Measurements from ENCODE around the gene ZNF783. TPM values are rescaled to one million over a fixed set of nuclear protein-coding genes. Genes with fewer than 3 reads are reported as not detected.
"Not testable (repeated sequence)": the region's sequence is repeated elsewhere in the genome, so short reads cannot be mapped to it uniquely, and the experiment has no call there.

ZNF783 gene
- 10 to 100 TPM; 14.0 to 27.9 TPM for total RNA-seq

DNA sequence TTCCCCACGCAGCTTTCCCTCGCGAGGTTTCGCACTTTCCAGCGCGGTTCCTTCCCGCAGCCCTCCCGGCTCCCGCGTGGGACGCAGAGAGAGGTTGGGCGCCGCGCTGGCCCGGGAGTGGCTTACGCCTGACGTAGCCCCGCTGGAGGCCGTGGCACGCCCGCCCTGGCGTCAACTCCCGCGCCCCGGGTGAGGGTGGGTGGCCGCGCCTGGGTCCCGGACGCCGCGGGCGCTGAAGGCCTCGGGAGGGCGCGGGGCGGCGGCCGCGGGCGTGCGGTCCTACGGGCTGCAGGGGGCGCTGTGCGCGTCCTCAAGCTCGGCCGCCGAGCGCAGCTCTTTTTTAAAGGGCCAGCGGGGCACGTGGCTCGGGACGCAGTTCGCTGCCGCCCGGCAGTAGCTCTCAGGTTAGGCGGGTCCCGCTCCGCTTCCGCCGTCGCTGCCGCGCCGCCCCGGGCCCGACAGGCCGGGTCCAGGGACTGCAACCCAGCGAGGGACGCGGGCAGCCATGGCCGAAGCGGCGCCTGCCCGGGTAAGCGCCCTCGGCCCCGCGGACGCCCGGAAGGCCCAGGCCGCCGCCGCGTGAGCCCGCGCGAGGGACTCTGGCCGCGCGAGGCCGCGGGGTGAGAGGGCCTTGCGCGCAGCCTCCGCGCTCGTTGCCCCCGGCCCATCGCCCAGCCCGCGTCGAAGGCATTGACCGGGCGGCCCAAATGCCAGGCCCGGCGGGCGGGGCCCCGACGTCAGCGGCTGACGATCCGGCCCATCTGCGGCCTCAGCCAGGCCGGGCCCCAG lies at the start of gene ZNF783:
Gene ZNF783 (plus strand): TSS at position 368 of the 789 bp plus-strand sequence. CDS start 138 bp downstream, at position 506.
- no peaks in the 10 kb centered on the region for H3K9me3 Mint-ChIP-seq
- DNase-seq (ENCODE audit: low spot score) (peak; percentile 91), ATAC-seq (peak; percentile 94 to 95)
- H3K4me3 Mint-ChIP-seq = peak within 1 kb of the TSS; percentile 81
- H3K4me1 Mint-ChIP-seq (ENCODE audit: low read depth in 2 of 2) = peaks cover 9 to 16% of the 10 kb centered on the region in 2 donors
- no peaks in the 10 kb centered on the region for H3K36me3 Mint-ChIP-seq
- no peaks in the 10 kb centered on the region for H3K27me3 Mint-ChIP-seq
- peak within 1 kb of the TSS; percentile 82 to 83 for H3K27ac Mint-ChIP-seq

DNA sequence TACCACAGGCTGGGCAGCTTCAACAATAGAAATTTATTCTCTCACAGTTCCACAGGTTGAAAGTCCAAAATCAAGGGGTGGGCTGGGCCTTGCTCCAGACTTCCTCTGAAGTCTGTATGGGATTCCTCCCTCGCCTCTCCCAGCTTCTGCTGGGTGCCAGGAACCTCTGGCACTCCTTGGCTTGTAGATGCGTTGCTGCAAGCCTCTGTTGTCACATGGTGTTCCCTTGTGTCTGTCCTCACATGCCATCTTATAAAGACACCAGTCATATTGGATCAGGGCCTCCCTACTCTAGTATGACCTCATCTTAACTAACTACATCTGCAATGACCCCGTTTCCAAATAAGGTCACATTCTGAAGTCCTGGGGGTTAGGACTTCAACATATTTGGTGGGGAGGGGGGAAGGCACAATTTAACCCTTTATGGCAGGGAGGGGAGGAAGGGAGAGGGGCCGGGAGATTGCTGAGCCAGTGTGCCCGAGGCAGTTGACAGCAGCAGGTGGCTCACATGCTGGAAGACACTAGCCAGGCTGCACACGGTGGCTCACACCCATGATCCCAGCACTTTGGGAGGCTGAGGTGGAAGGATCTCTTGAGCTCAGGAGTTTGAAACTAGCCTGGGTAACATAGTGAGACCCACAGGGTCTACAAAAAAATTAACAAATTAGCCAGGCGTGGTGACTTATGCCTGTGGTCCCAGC lies 47.8 kb upstream of the ZNF783 start:
- H3K4me3 Mint-ChIP-seq = no peak overlapping the region
- peaks cover 33% of the 10 kb centered on the region for H3K36me3 Mint-ChIP-seq

GRCh38 chr7:149216402-149216801 lies 45.6 kb upstream of the ZNF783 start:
- Mint-ChIP-seq H3K36me3 (peaks cover 17% of the 10 kb centered on the region), H3K27ac (peak overlapping the region in 1 of 2 donors; percentile 51), H3K9me3 (no peaks in the 10 kb centered on the region), H3K27me3 (no peaks in the 10 kb centered on the region), H3K4me1 (ENCODE audit: low read depth in 2 of 2) (peaks cover 0 to 15% of the 10 kb centered on the region in 2 donors), H3K4me3 (no peak overlapping the region)
- DNase-seq (ENCODE audit: low spot score) (no peak), ATAC-seq (no peak)

More for the DNA sequence above, 47.8 kb upstream of the ZNF783 start:
- H3K9me3 Mint-ChIP-seq = no peaks in the 10 kb centered on the region
- no peak overlapping the region for H3K27ac Mint-ChIP-seq
- H3K4me1 Mint-ChIP-seq (ENCODE audit: low read depth in 2 of 2) = peaks cover 12 to 13% of the 10 kb centered on the region in 2 donors
- ATAC-seq = no peak
- H3K27me3 Mint-ChIP-seq = no peaks in the 10 kb centered on the region
- no peak for DNase-seq (ENCODE audit: low spot score)

DNA sequence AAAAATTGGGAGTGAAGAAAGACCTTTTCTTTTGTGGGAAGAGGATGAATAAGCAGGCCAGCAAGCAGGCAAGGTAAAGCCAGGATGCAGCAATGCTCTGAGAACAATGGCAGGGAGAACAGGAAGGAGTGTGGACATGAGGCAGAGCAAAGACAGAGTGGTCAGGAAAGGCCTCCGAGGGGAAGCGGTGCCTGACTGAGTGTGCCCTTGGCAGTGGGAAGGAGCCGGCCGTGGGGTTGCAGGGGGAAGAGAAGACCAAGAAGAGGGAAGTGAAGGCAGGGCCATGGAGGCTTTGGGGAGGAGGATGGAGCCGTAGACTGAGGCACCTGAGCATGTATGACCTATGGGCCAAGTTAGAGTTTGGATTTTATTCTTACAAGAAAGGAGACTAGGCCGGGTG lies 44.4 kb upstream of the ZNF783 start:
- Mint-ChIP-seq H3K36me3 (peaks cover 17% of the 10 kb centered on the region), H3K27ac (peak overlapping the region in 1 of 2 donors; percentile 38), H3K4me1 (ENCODE audit: low read depth in 2 of 2) (peaks cover 0 to 19% of the 10 kb centered on the region in 2 donors), H3K27me3 (no peaks in the 10 kb centered on the region), H3K9me3 (no peaks in the 10 kb centered on the region), H3K4me3 (no peak overlapping the region)
- no peak for ATAC-seq
- no peak for DNase-seq (ENCODE audit: low spot score)

- peaks cover 0 to 19% of the 10 kb centered on the region in 2 donors for H3K4me1 Mint-ChIP-seq (ENCODE audit: low read depth in 2 of 2)
Observed at GRCh38 chr7:149218469-149219420, 43.3 kb upstream of the ZNF783 start.

GRCh38 chr7:149220534-149220933 lies 41.5 kb upstream of the ZNF783 start:
- Mint-ChIP-seq H3K36me3 (peaks cover 9% of the 10 kb centered on the region), H3K9me3 (no peaks in the 10 kb centered on the region), H3K27me3 (no peaks in the 10 kb centered on the region), H3K4me1 (ENCODE audit: low read depth in 2 of 2) (peaks cover 0 to 19% of the 10 kb centered on the region in 2 donors), H3K4me3 (no peak overlapping the region), H3K27ac (no peak overlapping the region)
- DNase-seq (ENCODE audit: low spot score) (no peak), ATAC-seq (no peak)

More at GRCh38 chr7:149218469-149219420, 43.3 kb upstream of the ZNF783 start:
- DNase-seq (ENCODE audit: low spot score) = no peak
- Mint-ChIP-seq H3K9me3 (no peaks in the 10 kb centered on the region), H3K4me3 (no peak overlapping the region), H3K36me3 (peaks cover 15% of the 10 kb centered on the region), H3K27ac (peak overlapping the region in 1 of 2 donors; percentile 63), H3K27me3 (no peaks in the 10 kb centered on the region)
- no peak for ATAC-seq

- Mint-ChIP-seq H3K4me3 (no peak overlapping the region), H3K9me3 (no peaks in the 10 kb centered on the region), H3K4me1 (ENCODE audit: low read depth in 2 of 2) (peaks cover 0 to 11% of the 10 kb centered on the region in 2 donors), H3K27me3 (no peaks in the 10 kb centered on the region), H3K36me3 (peaks cover 6% of the 10 kb centered on the region), H3K27ac (no peak overlapping the region)
- ATAC-seq (no peak), DNase-seq (ENCODE audit: low spot score) (no peak)
Observed at GRCh38 chr7:149223176-149223575, 38.8 kb upstream of the ZNF783 start.

DNA sequence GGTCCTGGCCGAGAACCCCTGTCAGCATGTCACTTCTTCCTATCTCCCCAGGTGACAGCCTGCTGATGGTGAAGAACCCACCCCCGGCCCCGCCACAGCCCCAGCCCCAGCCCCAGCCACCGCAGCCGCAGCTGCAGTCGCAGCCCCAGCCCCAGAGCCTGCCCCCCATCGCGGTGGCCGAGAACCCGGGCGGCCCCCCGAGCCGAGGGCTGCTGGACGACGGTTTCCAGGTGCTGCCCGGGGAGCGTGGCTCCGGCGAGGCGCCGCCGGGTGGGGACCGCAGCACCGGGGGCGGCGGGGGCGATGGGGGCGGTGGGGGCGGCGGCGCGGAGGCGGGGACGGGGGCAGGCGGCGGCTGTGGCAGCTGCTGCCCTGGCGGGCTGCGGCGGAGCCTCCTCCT lies 38.2 kb upstream of the ZNF783 start:
- no peak overlapping the region for H3K4me3 Mint-ChIP-seq
- ATAC-seq = peak in 1 of 2 donors; percentile 11
- H3K4me1 Mint-ChIP-seq (ENCODE audit: low read depth in 2 of 2) = peaks cover 0 to 12% of the 10 kb centered on the region in 2 donors
- no peaks in the 10 kb centered on the region for H3K27me3 Mint-ChIP-seq
- H3K36me3 Mint-ChIP-seq = peaks cover 6% of the 10 kb centered on the region
- no peaks in the 10 kb centered on the region for H3K9me3 Mint-ChIP-seq
- H3K27ac Mint-ChIP-seq = no peak overlapping the region
- no peak for DNase-seq (ENCODE audit: low spot score)

DNA sequence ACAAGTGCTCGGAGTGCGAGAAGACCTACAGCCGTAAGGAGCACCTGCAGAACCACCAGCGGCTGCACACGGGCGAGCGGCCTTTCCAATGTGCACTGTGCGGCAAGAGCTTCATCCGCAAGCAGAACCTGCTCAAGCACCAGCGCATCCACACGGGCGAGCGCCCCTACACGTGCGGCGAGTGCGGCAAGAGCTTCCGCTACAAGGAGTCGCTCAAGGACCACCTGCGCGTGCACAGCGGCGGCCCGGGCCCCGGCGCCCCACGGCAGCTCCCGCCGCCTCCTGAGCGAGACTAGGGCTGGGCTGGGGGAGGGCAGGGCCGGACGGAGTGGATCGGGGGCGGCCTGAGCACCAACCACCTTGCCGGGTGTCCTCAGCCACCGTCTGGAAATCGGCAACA lies 37.6 kb upstream of the ZNF783 start:
- H3K9me3 Mint-ChIP-seq = no peaks in the 10 kb centered on the region
- H3K36me3 Mint-ChIP-seq = peaks cover 6% of the 10 kb centered on the region
- no peaks in the 10 kb centered on the region for H3K27me3 Mint-ChIP-seq
- H3K27ac Mint-ChIP-seq = no peak overlapping the region
- peak; percentile 20 to 46 for ATAC-seq
- no peak overlapping the region for H3K4me3 Mint-ChIP-seq
- peaks cover 0 to 13% of the 10 kb centered on the region in 2 donors for H3K4me1 Mint-ChIP-seq (ENCODE audit: low read depth in 2 of 2)
- no peak for DNase-seq (ENCODE audit: low spot score)

- no peak overlapping the region for H3K4me3 Mint-ChIP-seq
- H3K36me3 Mint-ChIP-seq = peaks cover 6% of the 10 kb centered on the region
- no peak overlapping the region for H3K27ac Mint-ChIP-seq
- H3K27me3 Mint-ChIP-seq = no peaks in the 10 kb centered on the region
- H3K4me1 Mint-ChIP-seq (ENCODE audit: low read depth in 2 of 2) = peaks cover 0 to 12% of the 10 kb centered on the region in 2 donors
- H3K9me3 Mint-ChIP-seq = no peaks in the 10 kb centered on the region
- ATAC-seq = no peak
- peak; percentile 54 for DNase-seq (ENCODE audit: low spot score)
Observed at GRCh38 chr7:149225106-149225505, 36.9 kb upstream of the ZNF783 start.

DNA sequence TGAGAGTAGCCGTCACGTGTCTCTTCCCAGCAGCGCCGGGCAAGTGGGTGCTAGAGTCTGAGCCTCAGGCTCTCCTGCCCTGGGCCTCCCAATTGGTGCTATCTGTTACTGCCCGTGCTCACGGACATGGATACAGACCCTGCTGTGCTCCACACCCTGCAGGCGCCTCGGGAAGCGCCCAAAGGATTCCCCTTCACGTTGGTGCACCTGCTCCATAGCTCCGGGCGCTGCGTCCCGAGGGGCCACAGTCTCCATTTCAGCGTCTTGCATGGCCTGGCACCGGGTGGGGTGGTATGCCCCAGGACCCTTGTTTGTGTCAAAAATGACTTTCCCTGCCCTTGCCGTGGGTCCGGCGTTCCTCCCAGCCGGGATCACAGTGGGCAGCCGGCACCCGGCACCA lies 36.3 kb upstream of the ZNF783 start:
- H3K4me3 Mint-ChIP-seq = no peak overlapping the region
- no peaks in the 10 kb centered on the region for H3K9me3 Mint-ChIP-seq
- H3K36me3 Mint-ChIP-seq = peaks cover 6% of the 10 kb centered on the region
- DNase-seq (ENCODE audit: low spot score) = no peak
- H3K4me1 Mint-ChIP-seq (ENCODE audit: low read depth in 2 of 2) = peaks cover 0 to 12% of the 10 kb centered on the region in 2 donors
- no peak for ATAC-seq
- no peak overlapping the region for H3K27ac Mint-ChIP-seq
- H3K27me3 Mint-ChIP-seq = no peaks in the 10 kb centered on the region

GRCh38 chr7:149226366-149226765 lies 35.6 kb upstream of the ZNF783 start:
- not testable (repeated sequence) for H3K27me3 Mint-ChIP-seq; H3K4me3 Mint-ChIP-seq; H3K27ac Mint-ChIP-seq; H3K36me3 Mint-ChIP-seq; DNase-seq (ENCODE audit: low spot score); H3K9me3 Mint-ChIP-seq; ATAC-seq
- H3K4me1 Mint-ChIP-seq (ENCODE audit: low read depth in 2 of 2) = peaks cover 0 to 12% of the 10 kb centered on the region in 2 donors

GRCh38 chr7:149226840-149227494 lies 35.0 kb upstream of the ZNF783 start:
- ATAC-seq (no peak), DNase-seq (ENCODE audit: low spot score) (no peak)
- no peak overlapping the region for H3K4me3 Mint-ChIP-seq
- H3K4me1 Mint-ChIP-seq (ENCODE audit: low read depth in 2 of 2) = peaks cover 0 to 8% of the 10 kb centered on the region in 2 donors
- peaks cover 6% of the 10 kb centered on the region for H3K36me3 Mint-ChIP-seq
- no peak overlapping the region for H3K27ac Mint-ChIP-seq
- no peaks in the 10 kb centered on the region for H3K9me3 Mint-ChIP-seq
- no peaks in the 10 kb centered on the region for H3K27me3 Mint-ChIP-seq
